ENCODE results near the gene ASCC3. TPM values are rescaled to one million over a fixed set of nuclear protein-coding genes. Genes with fewer than 3 reads are reported as not detected.

Gene ASCC3
- total RNA-seq, 4 donors from 2014 or later, result 21.2 to 41.4 (median 28.5) TPM

GRCh38 chr6:100671740-100672139, 209.4 kb downstream of the ASCC3 start:
- Histone ChIP-seq H3K36me3 (no peaks in the 10 kb centered on the region), H3K4me1 (no peaks in the 10 kb centered on the region), H3K9me3 (no peaks in the 10 kb centered on the region), H3K27me3 (no peaks in the 10 kb centered on the region), H3K27ac (no peak overlapping the region), H3K4me3 (no peak overlapping the region)
- no peak for ATAC-seq
- TF ChIP-seq POLR2A (IDR thresholded peaks at IDR 0.05), result no peak
- no peak for TF ChIP-seq POLR2AphosphoS5 (IDR thresholded peaks at IDR 0.05)
- TF ChIP-seq CTCF (IDR thresholded peaks at IDR 0.05), result no peak
- TF ChIP-seq EP300 (IDR thresholded peaks at IDR 0.05), result no peak

- 94 to 100% methylated on average over 2 of the region's 2 CpGs for WGBS, 2 donors (ENCODE audit: low coverage in 1 of 2)
- Histone ChIP-seq H3K9me3 (no peaks in the 10 kb centered on the region), H3K27ac (no peak overlapping the region), H3K36me3 (no peaks in the 10 kb centered on the region), H3K27me3 (no peaks in the 10 kb centered on the region), H3K4me3 (no peak overlapping the region), H3K4me1 (no peaks in the 10 kb centered on the region)
- ATAC-seq, result no peak
- TF ChIP-seq CTCF (IDR thresholded peaks at IDR 0.05) (no peak), POLR2AphosphoS5 (IDR thresholded peaks at IDR 0.05) (no peak), EP300 (IDR thresholded peaks at IDR 0.05) (no peak), POLR2A (IDR thresholded peaks at IDR 0.05) (no peak)
Measured at GRCh38 chr6:100670056-100670455, 211.1 kb downstream of the ASCC3 start.

- Histone ChIP-seq H3K4me1 (no peaks in the 10 kb centered on the region), H3K27me3 (no peaks in the 10 kb centered on the region), H3K36me3 (peaks cover 0 to 7% of the 10 kb centered on the region in 2 donors), H3K9me3 (no peaks in the 10 kb centered on the region), H3K27ac (no peak overlapping the region), H3K4me3 (no peak overlapping the region)
- no peak for ATAC-seq
- 40 to 71% methylated on average over 1 of the region's 1 CpG for WGBS, 2 donors (ENCODE audit: low coverage in 1 of 2)
- no peak for TF ChIP-seq POLR2A (IDR thresholded peaks at IDR 0.05)
Measured at GRCh38 chr6:100665041-100665380, 216.1 kb downstream of the ASCC3 start.

- Histone ChIP-seq H3K36me3 (peaks cover 0 to 7% of the 10 kb centered on the region in 2 donors), H3K4me3 (no peak overlapping the region), H3K27me3 (no peaks in the 10 kb centered on the region), H3K4me1 (no peaks in the 10 kb centered on the region), H3K27ac (no peak overlapping the region), H3K9me3 (no peaks in the 10 kb centered on the region)
- ATAC-seq, result no peak
- no peak for TF ChIP-seq EP300 (IDR thresholded peaks at IDR 0.05)
- TF ChIP-seq CTCF (IDR thresholded peaks at IDR 0.05), result peak; percentile 39 to 70 (median 46)
Measured at GRCh38 chr6:100664274-100665040, 216.7 kb downstream of the ASCC3 start.

- Histone ChIP-seq H3K9me3 (no peaks in the 10 kb centered on the region), H3K27ac (no peak overlapping the region), H3K36me3 (peaks cover 0 to 7% of the 10 kb centered on the region in 2 donors), H3K4me3 (no peak overlapping the region), H3K4me1 (no peaks in the 10 kb centered on the region), H3K27me3 (no peaks in the 10 kb centered on the region)
- no peak for ATAC-seq
- WGBS, 2 donors (ENCODE audit: low coverage in 1 of 2), result 81 to 83% methylated on average over 5 of the region's 5 CpGs
- TF ChIP-seq POLR2A (IDR thresholded peaks at IDR 0.05), result no peak
- no peak for TF ChIP-seq POLR2AphosphoS5 (IDR thresholded peaks at IDR 0.05)
- TF ChIP-seq EP300 (IDR thresholded peaks at IDR 0.05), result no peak
- no peak for TF ChIP-seq CTCF (IDR thresholded peaks at IDR 0.05)
Measured at GRCh38 chr6:100663219-100663863, 217.8 kb downstream of the ASCC3 start.
